ENCODE results near the gene TMIE.
"Not testable (repeated sequence)": the region's sequence is repeated elsewhere in the genome, so short reads cannot be mapped to it uniquely, and the experiment has no call there.

TMIE gene

GRCh38 chr3:46690798-46691197 is 10.4 kb upstream of the TMIE start:
- no peak for DNase-seq

DNA sequence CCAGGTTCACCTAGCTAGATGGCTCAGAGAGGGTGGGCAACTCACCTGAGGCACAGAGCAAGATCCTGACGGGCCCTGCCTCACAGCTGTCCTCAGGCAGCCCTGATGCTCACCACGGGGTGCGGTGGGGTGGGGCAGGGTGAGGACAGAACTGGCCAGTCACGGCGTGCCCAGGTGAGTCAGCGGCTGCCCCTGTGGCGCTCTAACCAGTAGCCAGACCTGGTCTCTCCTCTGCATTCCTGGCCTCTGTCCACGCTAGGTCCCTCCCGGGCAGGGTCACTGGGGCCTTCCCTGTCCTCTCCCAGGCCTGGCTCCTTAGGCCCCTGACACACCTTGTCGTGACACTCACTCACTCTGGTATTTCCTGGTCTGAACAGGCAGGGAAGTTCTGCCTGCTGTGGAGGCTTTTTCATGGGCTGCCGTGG is 8.6 kb upstream of the TMIE start:
- DNase-seq, result no peak

DNA sequence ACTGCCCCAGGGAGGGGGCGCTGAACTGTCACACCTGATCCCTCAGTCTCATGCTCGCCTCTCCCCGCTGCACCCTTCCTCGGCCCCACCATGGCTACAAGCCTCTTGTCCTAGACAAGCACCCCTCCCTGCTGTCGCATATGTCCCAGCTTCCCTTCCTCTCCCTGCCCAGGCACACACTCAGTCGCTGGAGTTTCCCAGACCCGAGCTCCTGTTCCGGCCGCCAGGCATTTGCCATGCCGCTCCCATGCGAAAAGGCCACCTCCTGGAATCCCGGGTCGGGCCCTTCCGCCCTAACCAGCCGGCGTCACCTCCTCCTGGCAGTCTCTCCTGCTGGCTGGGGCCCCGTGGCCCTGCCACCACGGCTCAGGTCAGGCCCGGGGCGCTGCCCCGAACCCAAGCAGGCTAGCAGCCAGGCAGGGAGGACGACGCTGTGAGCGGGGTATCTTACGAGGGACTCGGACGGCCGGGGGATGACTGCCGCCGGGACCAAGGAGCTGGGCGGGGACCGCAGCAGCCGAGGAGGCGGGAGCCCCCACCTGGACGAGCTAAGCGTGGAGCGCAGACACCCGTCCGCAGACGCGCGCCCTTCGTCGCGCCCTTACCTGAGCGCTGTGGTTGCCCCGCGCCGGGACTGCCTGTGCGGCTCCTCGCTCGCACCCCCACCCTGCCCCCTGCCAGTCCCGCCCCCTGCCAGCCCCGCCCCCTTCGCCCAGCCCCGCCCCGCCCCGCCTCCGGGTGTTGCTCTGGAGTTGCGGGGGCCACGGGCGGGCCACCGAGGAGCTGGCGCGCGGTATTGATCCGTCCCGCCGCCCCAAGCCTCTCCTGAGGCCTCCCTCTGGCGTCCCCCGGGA is 7.9 kb upstream of the TMIE start, which contains the start of gene ALS2CL:
TSS of gene ALS2CL (minus strand) at position 642 of the 854 bp plus-strand sequence. CDS start 4,239 bp downstream, outside the sequence.
- peak; percentile 48 for DNase-seq

DNA sequence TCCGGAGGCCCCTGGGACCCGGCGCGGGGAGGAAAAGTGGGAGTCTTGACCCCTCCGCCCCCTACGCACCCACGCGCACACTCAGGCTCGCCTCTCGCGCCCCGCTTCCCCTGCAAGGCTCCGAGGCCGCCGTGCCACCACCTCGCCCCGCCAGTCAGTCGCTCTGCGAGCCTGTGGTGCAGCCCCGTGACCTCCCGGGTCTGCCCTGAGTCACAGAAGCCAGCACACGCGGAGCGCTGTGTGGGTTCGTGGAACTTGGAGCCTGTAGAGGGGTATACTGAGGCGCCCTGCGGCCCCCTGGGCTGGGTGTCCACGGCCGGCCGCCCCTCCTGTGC is 7.3 kb upstream of the TMIE start:
- peak; percentile 16 for DNase-seq

DNA sequence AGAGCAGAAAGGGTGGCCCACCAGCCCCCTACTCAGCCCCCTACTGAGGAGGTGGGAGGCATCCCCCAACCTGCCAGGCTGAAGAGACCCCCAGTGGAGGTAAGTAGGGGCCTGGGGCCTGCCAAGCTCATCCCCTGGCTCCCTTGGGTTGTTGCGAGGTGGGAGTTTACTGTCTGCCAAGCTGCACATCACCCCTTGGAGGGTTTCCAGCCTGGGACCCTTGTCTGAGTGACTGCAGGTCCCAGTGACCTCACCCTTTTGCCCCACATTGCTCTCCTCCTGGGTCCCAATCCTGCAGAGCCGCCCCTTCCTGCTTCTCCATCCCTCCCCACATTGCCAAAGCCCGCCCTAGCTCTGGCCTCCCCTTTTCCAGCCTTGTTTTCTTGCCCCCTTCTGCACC is 6.7 kb upstream of the TMIE start:
- DNase-seq, result no peak

GRCh38 chr3:46695177-46695961 is 5.8 kb upstream of the TMIE start:
- DNase-seq, result peak; percentile 52

DNA sequence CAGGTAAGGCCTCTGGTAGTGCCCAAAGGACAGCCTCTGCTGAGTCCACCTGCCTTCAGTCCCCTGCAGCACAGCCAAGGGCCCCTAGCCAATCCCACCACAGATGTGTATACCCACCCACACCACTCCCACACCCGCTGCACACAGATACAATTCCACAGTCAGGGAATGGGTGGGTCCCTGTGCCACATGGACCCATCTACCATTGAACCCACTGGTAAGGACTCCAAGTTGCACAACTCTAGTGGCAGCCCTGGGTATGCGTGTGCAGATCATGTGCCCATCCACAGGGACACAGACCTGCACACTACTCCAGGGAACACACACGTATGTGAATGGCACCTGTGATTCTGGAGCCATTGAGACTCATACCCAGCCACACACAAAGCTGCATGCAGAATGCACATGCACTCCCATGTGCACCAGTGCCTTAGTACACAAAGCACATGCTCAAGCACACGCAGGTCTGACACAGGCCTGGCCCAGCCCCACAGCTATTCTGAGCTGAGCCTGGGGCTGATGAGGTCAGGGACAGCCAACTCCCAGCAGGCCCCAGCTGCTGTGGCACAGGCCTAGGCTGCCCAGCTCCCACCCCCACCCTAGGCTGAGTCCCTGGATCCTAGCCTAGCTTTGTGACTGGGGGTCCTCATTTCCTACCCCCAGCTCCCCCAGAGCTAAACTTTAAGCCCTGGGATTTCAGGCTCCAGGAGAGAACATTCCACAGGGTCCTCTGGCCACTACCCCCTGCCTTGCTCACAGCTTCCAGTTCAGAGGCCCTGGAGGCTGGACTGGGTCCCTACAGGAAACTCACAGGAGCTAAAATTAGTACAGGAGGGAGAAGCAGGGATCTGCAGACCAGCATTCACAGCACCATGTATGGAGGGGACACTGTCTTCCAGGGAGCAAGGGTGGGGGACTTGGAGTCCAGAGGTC is 5.0 kb upstream of the TMIE start:
- DNase-seq, result no peak

- no peak for DNase-seq
Measured at GRCh38 chr3:46699676-46700523, 1.3 kb upstream of the TMIE start.

GRCh38 chr3:46700772-46701171 is 420 bp upstream of the TMIE start:
- DNase-seq, result no peak

DNA sequence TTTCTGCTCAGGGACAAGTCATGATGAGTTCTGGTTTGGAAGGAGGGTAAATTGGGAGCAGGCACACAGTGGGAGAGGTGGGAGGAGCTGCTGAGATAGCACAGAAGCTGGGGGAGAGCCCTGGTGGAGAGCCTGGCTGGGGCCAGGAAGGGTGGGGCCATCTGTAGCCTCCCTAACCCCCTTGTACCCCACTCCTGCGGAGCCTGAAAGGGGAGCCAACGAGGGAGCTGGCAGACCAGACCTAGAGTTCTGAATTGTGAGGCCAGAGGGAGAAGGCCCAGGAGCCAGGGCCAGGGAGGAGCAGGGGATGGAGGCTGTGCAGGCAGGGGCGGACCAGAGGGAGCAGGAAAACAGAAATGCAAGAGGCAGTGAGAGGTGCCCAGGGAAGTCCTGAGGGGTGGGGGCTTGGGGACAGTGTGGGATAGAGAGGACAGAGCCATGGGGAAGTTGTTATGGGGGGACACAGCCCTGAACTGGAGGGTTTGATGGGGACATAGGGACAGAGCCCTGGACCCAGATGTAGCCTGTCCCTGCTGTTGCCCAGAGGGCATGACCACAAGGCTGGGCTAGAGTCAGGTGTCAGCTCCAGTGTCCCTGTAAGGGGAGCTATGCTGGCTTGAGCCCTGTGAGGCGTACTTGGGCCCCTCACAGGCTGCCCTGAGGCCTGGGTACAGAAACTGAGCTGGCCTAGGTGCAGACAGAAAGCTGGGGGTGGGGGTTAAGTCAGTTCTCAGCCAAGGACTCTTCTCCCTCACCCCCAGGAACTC is 1.2 kb downstream of the TMIE start:
- no peak for DNase-seq

DNA sequence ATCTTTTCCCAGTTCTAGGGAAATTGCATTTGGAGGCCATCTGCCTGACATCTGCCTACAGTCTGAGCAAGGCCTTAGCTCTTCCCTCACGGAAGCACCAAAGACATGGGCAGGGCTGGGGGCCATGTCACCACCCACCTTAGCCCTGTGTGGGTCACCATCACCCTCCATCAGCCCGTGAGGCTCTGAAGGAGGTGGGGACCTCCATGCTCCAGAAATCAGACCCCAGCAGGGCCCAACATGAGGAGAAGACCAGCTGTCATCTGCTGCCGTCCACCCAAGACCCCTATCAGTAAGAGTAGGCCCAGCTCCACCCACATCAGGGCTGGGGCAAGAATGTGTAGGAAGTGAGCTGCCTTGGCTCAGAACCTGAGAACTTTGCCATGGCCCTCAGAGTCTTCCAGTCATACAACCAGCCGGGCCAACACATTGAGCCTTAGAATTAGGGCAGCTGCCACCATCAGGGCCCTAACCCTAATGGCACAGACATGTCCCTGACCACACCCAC is 1.9 kb downstream of the TMIE start:
- no peak for DNase-seq

DNA sequence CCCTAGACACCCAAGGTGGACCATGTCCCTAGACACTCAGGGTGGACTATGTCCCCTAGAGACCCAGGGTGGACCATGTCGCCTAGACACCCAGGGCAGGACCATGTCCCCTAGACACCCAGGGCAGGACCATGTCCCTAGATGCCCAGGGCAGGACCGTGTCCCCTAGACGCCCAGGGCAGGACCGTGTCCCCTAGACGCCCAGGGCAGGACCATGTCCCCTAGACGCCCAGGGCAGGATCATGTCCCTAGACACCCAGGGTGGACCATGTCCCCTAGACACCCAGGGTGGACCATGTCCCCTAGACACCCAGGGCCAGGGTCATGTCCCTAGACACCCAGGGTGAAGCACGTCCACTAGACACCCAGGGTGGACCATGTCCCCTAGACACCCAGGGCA is 3.2 kb downstream of the TMIE start:
- DNase-seq, result not testable (repeated sequence)

- DNase-seq, result peak; percentile 73
Measured at GRCh38 chr3:46705022-46705530, 3.9 kb downstream of the TMIE start.

DNA sequence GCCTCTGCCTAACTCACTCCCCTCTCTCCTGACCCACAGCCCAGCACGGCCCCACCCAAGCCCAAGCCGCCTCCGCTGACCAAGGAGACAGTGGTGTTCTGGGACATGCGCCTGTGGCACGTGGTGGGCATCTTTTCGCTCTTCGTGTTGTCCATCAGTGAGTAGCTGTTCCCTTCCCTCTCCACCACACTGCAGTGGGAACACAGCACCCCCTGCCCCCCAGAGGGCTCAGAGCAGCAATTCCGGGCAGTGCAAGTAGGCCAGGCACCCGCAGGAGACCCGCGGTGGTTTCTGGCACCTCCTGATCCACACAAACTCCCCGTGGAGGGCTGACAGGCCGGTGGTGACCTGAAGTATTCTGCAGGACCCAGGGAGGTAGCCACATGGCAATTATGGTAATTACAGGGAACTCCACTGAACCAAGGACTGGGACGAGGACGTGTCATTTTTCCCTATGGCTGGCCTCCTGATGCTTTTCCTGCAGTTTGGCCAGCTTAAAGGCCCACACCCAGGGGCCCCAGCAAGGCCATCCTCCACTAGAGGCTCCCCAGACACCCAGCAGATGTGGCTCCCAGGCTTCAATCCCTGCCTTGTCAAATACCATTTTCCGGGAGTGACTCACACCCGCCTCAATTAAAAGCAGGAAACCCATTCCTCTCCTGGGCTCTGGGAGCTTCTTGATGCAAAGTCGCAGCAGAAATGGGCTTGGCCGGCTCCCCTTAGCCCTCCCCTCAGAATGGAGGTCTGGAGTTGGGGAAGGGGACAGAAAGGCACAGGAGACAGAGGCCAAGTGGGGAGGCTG is 4.8 kb downstream of the TMIE start:
- no peak for DNase-seq

DNA sequence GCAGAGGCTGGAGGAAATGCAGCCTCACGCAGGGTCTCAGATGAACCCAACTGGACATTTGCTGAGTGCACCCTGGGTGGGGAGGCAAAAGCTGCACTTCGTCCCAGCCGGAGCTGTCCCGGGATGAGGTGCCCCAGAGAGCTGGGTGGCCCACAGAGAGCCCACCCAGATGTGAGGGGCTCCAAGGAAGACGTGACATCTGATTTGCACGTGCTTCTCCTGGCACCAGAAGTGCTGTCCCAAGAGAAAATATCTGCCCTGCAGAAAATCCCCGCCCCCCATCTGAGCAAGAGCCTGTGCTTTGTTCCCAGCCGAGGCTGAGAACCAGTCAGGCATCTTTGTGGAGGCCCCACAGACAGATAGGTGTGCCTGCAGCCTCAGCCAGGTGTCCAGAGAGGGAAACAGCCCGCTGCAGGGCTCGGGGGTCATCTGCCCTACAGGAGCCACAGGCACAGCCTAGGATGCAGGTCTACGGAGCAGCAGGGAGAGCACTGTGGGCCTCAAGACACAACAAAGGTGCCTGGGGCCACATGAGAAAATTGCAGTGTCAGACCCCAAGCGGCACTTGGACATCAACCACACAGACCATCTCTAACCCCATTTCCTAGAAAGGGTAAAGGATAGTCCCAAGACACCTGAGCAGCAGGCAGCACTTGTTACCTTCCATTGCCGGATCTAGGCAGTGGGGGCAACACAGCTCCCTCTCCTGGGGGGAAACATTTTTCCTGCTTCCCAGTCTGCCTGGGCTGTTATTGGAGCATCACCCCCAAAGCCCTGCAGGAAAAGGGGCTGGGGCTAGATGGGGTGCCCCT is 5.8 kb downstream of the TMIE start:
- no peak for DNase-seq

DNA sequence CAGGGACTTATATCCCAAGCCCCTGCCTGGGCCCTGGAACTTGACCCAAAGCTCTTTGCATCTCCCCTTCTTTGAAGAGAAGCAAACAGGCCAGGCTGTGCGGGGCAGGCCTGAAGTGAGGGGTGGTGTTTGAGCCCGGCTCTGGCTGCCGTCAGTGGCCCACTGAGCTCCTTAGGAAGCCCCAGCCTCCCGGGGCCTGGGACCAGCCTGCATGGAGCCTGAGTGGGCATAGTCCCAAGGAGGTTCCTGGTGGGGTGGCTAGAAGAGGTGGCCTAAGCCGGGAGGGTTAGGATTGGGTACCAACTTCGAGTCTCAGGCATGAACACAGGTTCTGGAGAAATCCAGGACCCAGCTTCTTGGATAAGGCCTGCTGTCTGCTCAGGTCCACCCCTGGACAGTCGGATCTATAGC is 6.4 kb downstream of the TMIE start:
- no peak for DNase-seq

DNA sequence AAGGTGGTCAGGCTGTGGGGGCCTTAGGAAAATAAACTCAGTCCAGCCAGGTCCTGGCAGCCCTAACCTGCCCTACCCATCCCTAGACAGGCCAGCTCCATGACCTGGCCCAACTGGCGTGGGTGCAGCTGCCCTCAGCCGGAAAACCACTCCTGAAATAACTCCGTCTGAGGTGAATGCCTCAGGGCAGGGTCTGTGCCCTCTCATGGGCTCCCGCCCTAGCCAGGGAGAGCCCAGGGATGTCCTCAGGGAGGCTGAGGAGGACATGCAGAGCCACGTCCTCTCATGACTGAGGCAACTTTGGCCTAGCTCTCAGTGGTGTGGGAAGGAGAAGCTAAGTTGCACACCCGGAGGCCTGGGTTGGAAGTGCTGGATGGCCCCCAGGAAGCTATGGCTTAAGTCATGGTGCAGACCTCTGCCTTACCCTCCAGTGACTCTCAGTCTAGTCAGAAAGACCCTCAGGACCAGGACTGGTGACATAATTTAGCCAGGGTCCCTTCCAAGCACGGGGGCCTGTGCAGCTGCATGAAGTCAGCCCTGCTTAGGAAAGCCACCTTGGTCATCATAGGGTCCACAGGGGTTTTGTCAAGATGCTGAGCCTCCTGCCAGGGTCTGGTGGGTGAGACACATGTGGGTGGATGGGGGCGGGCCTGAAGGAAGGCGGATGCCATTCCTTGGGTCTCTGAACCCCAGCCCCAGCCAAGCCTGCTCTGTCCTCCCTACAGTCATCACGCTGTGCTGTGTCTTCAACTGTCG is 7.4 kb downstream of the TMIE start:
- no peak for DNase-seq

- no peak for DNase-seq
Measured at GRCh38 chr3:46709157-46709654, 8.0 kb downstream of the TMIE start.
